HG03139 (cell line): ENCODE results near the gene SOX11.

Experiments used
- ATAC-seq: cut with Tn5 transposase; IDR thresholded peaks from one replicate; pipeline ENCODE4 v1.9.1; 2021; ENCODE audit not compliant: unreplicated experiment

The SOX11 gene

GRCh38 chr2:5722236-5722635 is 30.1 kb downstream of the SOX11 start:
- no peak for ATAC-seq

- no peak for ATAC-seq
These were observed 31.9 kb downstream of the SOX11 start for GRCh38 chr2:5723791-5724735.

- ATAC-seq = no peak
These were observed 32.9 kb downstream of the SOX11 start for GRCh38 chr2:5725072-5725471.

- ATAC-seq = no peak
These were observed 33.7 kb downstream of the SOX11 start for GRCh38 chr2:5725794-5726463.

- ATAC-seq = no peak
These were observed 35.1 kb downstream of the SOX11 start for GRCh38 chr2:5727235-5727634.

- no peak for ATAC-seq
These were observed 37.2 kb downstream of the SOX11 start for GRCh38 chr2:5729416-5729815.

GRCh38 chr2:5730386-5730785 is 38.2 kb downstream of the SOX11 start:
- ATAC-seq = no peak

- no peak for ATAC-seq
These were observed 42.8 kb downstream of the SOX11 start for GRCh38 chr2:5734859-5735520.

GRCh38 chr2:5735521-5735861 is 43.3 kb downstream of the SOX11 start:
- no peak for ATAC-seq

- ATAC-seq = no peak
These were observed 43.9 kb downstream of the SOX11 start for GRCh38 chr2:5736050-5736449.

GRCh38 chr2:5736886-5737285 is 44.7 kb downstream of the SOX11 start:
- no peak for ATAC-seq

- ATAC-seq = no peak
These were observed 47.9 kb downstream of the SOX11 start for GRCh38 chr2:5740053-5740452.

- no peak for ATAC-seq
These were observed 48.6 kb downstream of the SOX11 start for GRCh38 chr2:5740817-5741216.

- ATAC-seq = no peak
These were observed 49.1 kb downstream of the SOX11 start for GRCh38 chr2:5741242-5741641.

GRCh38 chr2:5742126-5742525 is 49.9 kb downstream of the SOX11 start:
- ATAC-seq = no peak

- no peak for ATAC-seq
These were observed 56.2 kb downstream of the SOX11 start for GRCh38 chr2:5748391-5748790.

GRCh38 chr2:5748946-5749345 is 56.8 kb downstream of the SOX11 start:
- ATAC-seq = no peak

GRCh38 chr2:5749347-5749746 is 57.2 kb downstream of the SOX11 start:
- ATAC-seq = no peak
